GM21723 (cell line): ENCODE data around the gene SYT9.

Experiments used
- ATAC-seq: cut with Tn5 transposase; IDR thresholded peaks from one replicate; pipeline ENCODE4 v1.9.1; 2021; ENCODE audit warnings: mild to moderate bottlenecking, moderate library complexity; ENCODE audit not compliant: unreplicated experiment

Gene SYT9

GRCh38 chr11:7422544-7423331, 171.0 kb downstream of the SYT9 start:
- peak; percentile 48 for ATAC-seq

- no peak for ATAC-seq
Observed at GRCh38 chr11:7423946-7424345, 172.2 kb downstream of the SYT9 start.

- no peak for ATAC-seq
Observed at GRCh38 chr11:7427733-7428132, 176.0 kb downstream of the SYT9 start.

GRCh38 chr11:7428196-7428595, 176.5 kb downstream of the SYT9 start:
- ATAC-seq, result no peak

GRCh38 chr11:7430496-7430895, 178.8 kb downstream of the SYT9 start:
- no peak for ATAC-seq

- ATAC-seq, result no peak
Observed at GRCh38 chr11:7435176-7435575, 183.5 kb downstream of the SYT9 start.

GRCh38 chr11:7436146-7436545, 184.4 kb downstream of the SYT9 start:
- no peak for ATAC-seq

- ATAC-seq, result peak; percentile 86
Observed at GRCh38 chr11:7436657-7437056, 185.0 kb downstream of the SYT9 start.

GRCh38 chr11:7437696-7438095, 186.0 kb downstream of the SYT9 start:
- no peak for ATAC-seq

- ATAC-seq, result no peak
Observed at GRCh38 chr11:7439746-7440320, 188.1 kb downstream of the SYT9 start.

- ATAC-seq, result peak; percentile 89
Observed at GRCh38 chr11:7442588-7443215, 191.0 kb downstream of the SYT9 start.

GRCh38 chr11:7444091-7444981, 192.6 kb downstream of the SYT9 start:
- ATAC-seq, result no peak

GRCh38 chr11:7445564-7445963, 193.9 kb downstream of the SYT9 start:
- ATAC-seq, result no peak

GRCh38 chr11:7448201-7448600, 196.5 kb downstream of the SYT9 start:
- no peak for ATAC-seq

GRCh38 chr11:7449211-7449840, 197.6 kb downstream of the SYT9 start:
- ATAC-seq, result no peak

GRCh38 chr11:7449841-7450214, 198.1 kb downstream of the SYT9 start:
- ATAC-seq, result no peak

GRCh38 chr11:7450836-7451235, 199.1 kb downstream of the SYT9 start:
- no peak for ATAC-seq

GRCh38 chr11:7451520-7451919, 199.8 kb downstream of the SYT9 start:
- ATAC-seq, result no peak

- ATAC-seq, result no peak
Observed at GRCh38 chr11:7451952-7452494, 200.3 kb downstream of the SYT9 start.

- ATAC-seq, result no peak
Observed at GRCh38 chr11:7454854-7455253, 203.2 kb downstream of the SYT9 start.
